Common myeloid progenitor, CD34-positive (primary cell): ENCODE results near the gene IL1RAPL2.
"Not testable (repeated sequence)": the region's sequence is repeated elsewhere in the genome, so short reads cannot be mapped to it uniquely, and the experiment has no call there.

Experiments used
- CTCF ChIA-PET: fragments of 350-600 bp; sonication (Branson Sonifier 250); formaldehyde crosslinking; loops from one replicate; lab custom pipeline; 2021; ENCODE audit warnings: antibody characterized with exemption; lab: Charles Lee
- POLR2A ChIA-PET: fragments of 350-600 bp; sonication (Branson Sonifier 250); formaldehyde crosslinking; loops from one replicate; lab custom pipeline; 2021; ENCODE audit warnings: antibody characterized with exemption; lab: Charles Lee
- DNase-seq, 3 donors: peaks; one replicate each; pipeline versions ENCODE4 v3.0.0 to v3.0.0-alpha.2; 2013
- H3K27ac ChIP-seq, 2 experiments: 1 replicate in 1 of 2; 2 replicates in 1 of 2; pipeline ENCODE4 v1.7.0; 2013; ENCODE audit warnings: inconsistent platforms in 2 of 2, low read length in 2 of 2, mild to moderate bottlenecking in 2 of 2, low read depth in 1 of 2, moderate library complexity in 1 of 2; ENCODE audit not compliant: severe bottlenecking in 2 of 2, insufficient read depth in 1 of 2, poor library complexity in 1 of 2
- H3K27me3 ChIP-seq, 5 experiments: replicated peaks in 2 of 5; 1 replicate in 3 of 5; 2 replicates in 2 of 5; pipeline versions ENCODE4 v1.6.1 to v1.7.0; 2013; ENCODE audit warnings: low read length in 4 of 5, mild to moderate bottlenecking in 2 of 5, moderate library complexity in 2 of 5, inconsistent platforms in 1 of 5; ENCODE audit not compliant: insufficient read depth in 5 of 5, control insufficient read depth in 4 of 5
- H3K36me3 ChIP-seq, 4 experiments: 1 replicate in 2 of 4; 2 replicates in 2 of 4; pipeline versions ENCODE4 v1.6.1 to v1.7.0; 2013; ENCODE audit warnings: low read length in 3 of 4, control low read depth in 1 of 4, mild to moderate bottlenecking in 1 of 4; ENCODE audit not compliant: control insufficient read depth in 4 of 4, insufficient read depth in 4 of 4
- H3K4me1 ChIP-seq, 4 experiments: 1 replicate in 3 of 4; 2 replicates in 1 of 4; pipeline versions ENCODE4 v1.6.1 to v1.7.1; 2013; ENCODE audit warnings: low read length in 3 of 4, mild to moderate bottlenecking in 3 of 4, control low read depth in 1 of 4, inconsistent platforms in 1 of 4, moderate library complexity in 1 of 4; ENCODE audit not compliant: control insufficient read depth in 4 of 4, insufficient read depth in 4 of 4; ENCODE audit errors: control extremely low read depth in 1 of 4
- H3K4me3 ChIP-seq, 7 experiments: 1 replicate in 4 of 7; 2 replicates in 3 of 7; pipeline versions ENCODE4 v1.5.1 to v1.7.0; 2013; ENCODE audit warnings: mild to moderate bottlenecking in 7 of 7, low read length in 6 of 7, moderate library complexity in 6 of 7, inconsistent platforms in 2 of 7, low read depth in 2 of 7, control low read depth in 1 of 7; ENCODE audit not compliant: insufficient read depth in 4 of 7, control insufficient read depth in 1 of 7; ENCODE audit errors: extremely low read depth in 1 of 7
- H3K9me3 ChIP-seq, 5 experiments: 1 replicate in 4 of 5; 2 replicates in 1 of 5; pipeline versions ENCODE4 v1.6.1 to v1.7.1; 2013; ENCODE audit warnings: low read length in 4 of 5, mild to moderate bottlenecking in 2 of 5, inconsistent platforms in 1 of 5, low read depth in 1 of 5, moderate library complexity in 1 of 5; ENCODE audit not compliant: control insufficient read depth in 4 of 5, insufficient read depth in 2 of 5; ENCODE audit errors: control extremely low read depth in 1 of 5
- WGBS: methylation state at CpG from one replicate; pipeline ENCODE4 v1.1.5; 2013; ENCODE audit not compliant: insufficient coverage; 5-methylcytosine and 5-hydroxymethylcytosine counted together

The IL1RAPL2 gene

GRCh38 chrX:105017641-105018040, 451.6 kb downstream of the IL1RAPL2 start:
- CTCF ChIA-PET = no interaction called here
- WGBS = no CpG with 5 or more reads among the region's 2 CpGs
- DNase-seq = no peak
- Histone ChIP-seq H3K27ac (no peak overlapping the region), H3K36me3 (no peaks in the 10 kb centered on the region), H3K9me3 (no peaks in the 10 kb centered on the region), H3K4me3 (no peak overlapping the region), H3K4me1 (no peaks in the 10 kb centered on the region), H3K27me3 (no peaks in the 10 kb centered on the region)
- POLR2A ChIA-PET = no interaction called here

DNA sequence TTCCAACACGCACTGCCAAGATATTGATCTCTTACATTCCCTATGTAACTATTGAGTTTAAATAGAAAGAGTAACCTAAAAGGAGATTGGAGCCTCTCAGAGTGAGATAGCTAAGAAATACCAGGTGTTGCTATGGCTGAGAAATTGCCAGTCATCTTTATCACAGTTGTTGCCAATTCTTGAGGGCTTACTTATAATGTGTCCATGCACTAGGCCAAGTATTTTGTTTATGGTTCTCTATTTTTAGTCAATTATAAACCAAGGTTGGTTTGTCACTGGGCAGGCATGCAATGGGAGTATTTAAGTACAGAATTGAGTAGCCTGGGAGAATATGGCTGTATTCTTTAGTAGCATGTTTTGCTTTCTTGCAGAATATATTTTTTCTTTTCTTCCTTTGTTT, 452.9 kb downstream of the IL1RAPL2 start:
- WGBS = no CpG with 5 or more reads among the region's 1 CpG
- Histone ChIP-seq H3K9me3 (no peaks in the 10 kb centered on the region), H3K27me3 (no peaks in the 10 kb centered on the region), H3K36me3 (no peaks in the 10 kb centered on the region), H3K27ac (no peak overlapping the region), H3K4me3 (no peak overlapping the region), H3K4me1 (no peaks in the 10 kb centered on the region)
- ChIA-PET POLR2A (no interaction called here), CTCF (no interaction called here)
- no peak for DNase-seq

DNA sequence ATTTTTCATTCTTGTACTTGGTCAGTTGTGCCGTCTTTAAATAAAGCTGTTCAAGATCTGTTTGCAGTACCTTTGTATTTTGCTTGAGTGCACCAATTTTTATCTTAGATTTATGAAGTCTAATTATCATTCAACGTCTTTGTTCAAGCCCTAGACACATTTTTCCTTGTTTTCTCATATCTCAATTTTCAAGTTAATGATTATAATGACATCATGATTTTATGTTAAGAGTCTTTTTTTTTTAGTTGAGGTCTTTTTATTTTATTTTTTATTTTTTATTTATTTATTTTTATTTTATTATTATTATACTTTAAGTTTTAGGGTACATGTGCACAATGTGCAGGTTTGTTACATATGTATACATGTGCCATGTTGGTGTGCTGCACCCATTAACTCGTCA, 463.0 kb downstream of the IL1RAPL2 start:
- H3K36me3 ChIP-seq, H3K27me3 ChIP-seq, H3K27ac ChIP-seq, DNase-seq, POLR2A ChIA-PET, H3K4me1 ChIP-seq, CTCF ChIA-PET, H3K4me3 ChIP-seq, H3K9me3 ChIP-seq: not testable (repeated sequence)
- no CpG with 5 or more reads among the region's 3 CpGs for WGBS

- Histone ChIP-seq H3K27ac (no peak overlapping the region), H3K4me1 (no peaks in the 10 kb centered on the region), H3K9me3 (no peaks in the 10 kb centered on the region), H3K36me3 (no peaks in the 10 kb centered on the region), H3K27me3 (peaks cover 0 to 2% (median 0%) of the 10 kb centered on the region in 5 experiments), H3K4me3 (no peak overlapping the region)
- ChIA-PET POLR2A (no interaction called here), CTCF (no interaction called here)
- DNase-seq = no peak
Measured at GRCh38 chrX:105038672-105039328, 472.8 kb downstream of the IL1RAPL2 start.

DNA sequence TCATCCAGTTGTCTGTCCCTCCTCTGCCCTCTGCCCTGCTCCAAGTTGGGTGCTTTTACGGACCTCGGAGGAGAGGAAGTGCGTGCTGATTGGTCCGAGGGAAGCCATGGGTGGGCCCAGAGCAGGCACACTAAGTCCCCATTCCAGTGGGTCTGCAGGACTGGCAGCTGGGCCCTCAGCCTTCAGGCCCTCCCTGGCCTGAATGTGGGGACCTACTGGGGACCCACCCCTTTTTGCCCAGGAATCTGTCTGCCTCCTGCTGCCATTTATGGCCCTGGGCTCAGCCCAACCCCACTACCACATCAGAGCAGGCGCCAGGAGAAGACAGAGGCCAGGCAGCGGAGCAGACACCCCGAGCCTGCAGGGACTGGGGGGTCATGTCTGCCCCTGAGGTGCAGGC, 484.9 kb downstream of the IL1RAPL2 start:
- ChIA-PET CTCF (no interaction called here), POLR2A (no interaction called here)
- Histone ChIP-seq H3K27ac (no peak overlapping the region), H3K9me3 (peaks cover 0 to 10% (median 0%) of the 10 kb centered on the region in 5 experiments), H3K4me1 (no peaks in the 10 kb centered on the region), H3K36me3 (no peaks in the 10 kb centered on the region), H3K4me3 (no peak overlapping the region), H3K27me3 (no peaks in the 10 kb centered on the region)
- no peak for DNase-seq
- WGBS = 91% methylated on average over 4 of the region's 7 CpGs

GRCh38 chrX:105051364-105051763, 485.4 kb downstream of the IL1RAPL2 start:
- peaks cover 0 to 10% (median 0%) of the 10 kb centered on the region in 5 experiments for H3K9me3 ChIP-seq
- H3K27ac ChIP-seq = no peak overlapping the region
- no peaks in the 10 kb centered on the region for H3K36me3 ChIP-seq
- 77% methylated on average over 9 of the region's 10 CpGs for WGBS
- CTCF ChIA-PET = no interaction called here
- H3K4me3 ChIP-seq = no peak overlapping the region
- POLR2A ChIA-PET = no interaction called here
- H3K4me1 ChIP-seq = no peaks in the 10 kb centered on the region
- H3K27me3 ChIP-seq = no peaks in the 10 kb centered on the region
- DNase-seq = no peak

- H3K36me3 ChIP-seq = no peaks in the 10 kb centered on the region
- POLR2A ChIA-PET = no interaction called here
- no peak overlapping the region for H3K27ac ChIP-seq
- no peak overlapping the region for H3K4me3 ChIP-seq
- WGBS = 84% methylated on average over 2 of the region's 2 CpGs
- no peak for DNase-seq
- H3K27me3 ChIP-seq = no peaks in the 10 kb centered on the region
- H3K9me3 ChIP-seq = peaks cover 0 to 10% (median 0%) of the 10 kb centered on the region in 5 experiments
- H3K4me1 ChIP-seq = no peaks in the 10 kb centered on the region
- CTCF ChIA-PET = interaction anchor here (1.1 kb wide), 1 partner anchor 131 kb away, joined by 3 read pairs; no protein-coding TSS in a partner anchor
Measured at GRCh38 chrX:105052926-105053325, 486.9 kb downstream of the IL1RAPL2 start.
